Embryonic facial prominence (tissue), 1 donor: ENCODE data around the gene CACNA1B.
"Not testable (repeated sequence)": the region's sequence is repeated elsewhere in the genome, so short reads cannot be mapped to it uniquely, and the experiment has no call there.

Experiments
- DNase-seq: peaks from one replicate; pipeline ENCODE4 v3.0.0-alpha.2; 2016; ENCODE audit errors: extremely low spot score

CACNA1B gene

GRCh38 chr9:137885121-137885520, 7.5 kb downstream of the CACNA1B start:
- not testable (repeated sequence) for DNase-seq

GRCh38 chr9:137888621-137889020, 11.0 kb downstream of the CACNA1B start:
- not testable (repeated sequence) for DNase-seq

- not testable (repeated sequence) for DNase-seq
Measured at GRCh38 chr9:137889966-137890365, 12.4 kb downstream of the CACNA1B start.

- DNase-seq, result not testable (repeated sequence)
Measured at GRCh38 chr9:137890768-137891587, 13.4 kb downstream of the CACNA1B start.

GRCh38 chr9:137891588-137892423, 14.2 kb downstream of the CACNA1B start:
- no peak for DNase-seq

- DNase-seq, result no peak
Measured at GRCh38 chr9:137892424-137893191, 15.0 kb downstream of the CACNA1B start.

GRCh38 chr9:137893670-137894069, 16.1 kb downstream of the CACNA1B start:
- DNase-seq, result no peak

GRCh38 chr9:137899551-137900360, 22.2 kb downstream of the CACNA1B start:
- DNase-seq, result no peak

- no peak for DNase-seq
Measured at GRCh38 chr9:137900584-137901310, 23.2 kb downstream of the CACNA1B start.

GRCh38 chr9:137902646-137903045, 25.1 kb downstream of the CACNA1B start:
- no peak for DNase-seq

- no peak for DNase-seq
Measured at GRCh38 chr9:137905740-137906139, 28.2 kb downstream of the CACNA1B start.

GRCh38 chr9:137907776-137908175, 30.2 kb downstream of the CACNA1B start:
- DNase-seq, result no peak

GRCh38 chr9:137912671-137913070, 35.1 kb downstream of the CACNA1B start:
- DNase-seq, result no peak

GRCh38 chr9:137913132-137913531, 35.5 kb downstream of the CACNA1B start:
- DNase-seq, result no peak

GRCh38 chr9:137913771-137914767, 36.5 kb downstream of the CACNA1B start:
- DNase-seq, result no peak

- no peak for DNase-seq
Measured at GRCh38 chr9:137916540-137916939, 39.0 kb downstream of the CACNA1B start.

GRCh38 chr9:137917116-137917515, 39.5 kb downstream of the CACNA1B start:
- no peak for DNase-seq

GRCh38 chr9:137917795-137918194, 40.2 kb downstream of the CACNA1B start:
- no peak for DNase-seq
